GM10248 (cell line): ENCODE measurements around the gene RANBP6.
A peak's percentile ranks its signal among the peaks of the same experiment; 100 is the strongest.
"Not testable (repeated sequence)": the region's sequence is repeated elsewhere in the genome, so short reads cannot be mapped to it uniquely, and the experiment has no call there.

Experiments
- CTCF ChIA-PET: fragments of 300-600 bp; sonication (Branson Sonifier 250); formaldehyde crosslinking; extraction: SDS; loops from one replicate; lab custom pipeline; 2021; ENCODE audit warnings: antibody characterized with exemption; lab: Yijun Ruan, JAX
- POLR2A ChIA-PET: fragments of 350-650 bp; sonication (Branson Sonifier 250); formaldehyde crosslinking; extraction: SDS; loops from one replicate; lab custom pipeline; 2020; ENCODE audit warnings: antibody characterized with exemption; lab: Yijun Ruan, JAX
- DNase-seq: peaks from one replicate; pipeline ENCODE4 v3.0.0; 2012; ENCODE audit errors: extremely low spot score
- TF ChIP-seq, protein P1 (sequence below): IDR thresholded peaks from 2 replicates; pipeline ENCODE4 v1.5.1; 2012; ENCODE audit warnings: mild to moderate bottlenecking, low read depth; ENCODE audit errors: extremely low read depth, missing control alignments, control extremely low read depth

Gene RANBP6

DNA sequence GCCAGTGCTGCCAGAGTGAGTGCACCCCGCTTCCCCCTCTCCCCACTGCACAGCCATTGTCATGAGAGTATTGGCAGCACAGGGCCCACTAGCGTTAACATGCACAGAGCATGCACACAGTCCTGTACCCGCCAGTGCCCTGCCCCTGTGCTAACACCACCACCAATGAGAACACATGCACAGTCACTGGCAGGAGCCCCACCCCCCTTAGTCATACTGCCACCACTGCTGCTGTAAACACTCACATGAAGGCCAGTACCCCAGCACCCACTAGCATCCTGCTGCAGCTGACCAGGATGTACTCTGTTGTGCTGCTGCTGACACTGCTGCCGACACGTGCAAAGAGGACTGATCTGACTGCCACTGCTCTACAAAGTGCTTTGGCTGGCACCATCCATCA lies 19.5 kb upstream of the RANBP6 start:
- ChIA-PET POLR2A (no interaction called here), CTCF (interaction anchor here (1.0 to 5.2 kb wide), 5 partner anchors 10 to 150 kb away, joined by 3 to 26 read pairs (median 4); no protein-coding TSS in a partner anchor)
- DNase-seq: no peak
- TF ChIP-seq, protein P1, sequence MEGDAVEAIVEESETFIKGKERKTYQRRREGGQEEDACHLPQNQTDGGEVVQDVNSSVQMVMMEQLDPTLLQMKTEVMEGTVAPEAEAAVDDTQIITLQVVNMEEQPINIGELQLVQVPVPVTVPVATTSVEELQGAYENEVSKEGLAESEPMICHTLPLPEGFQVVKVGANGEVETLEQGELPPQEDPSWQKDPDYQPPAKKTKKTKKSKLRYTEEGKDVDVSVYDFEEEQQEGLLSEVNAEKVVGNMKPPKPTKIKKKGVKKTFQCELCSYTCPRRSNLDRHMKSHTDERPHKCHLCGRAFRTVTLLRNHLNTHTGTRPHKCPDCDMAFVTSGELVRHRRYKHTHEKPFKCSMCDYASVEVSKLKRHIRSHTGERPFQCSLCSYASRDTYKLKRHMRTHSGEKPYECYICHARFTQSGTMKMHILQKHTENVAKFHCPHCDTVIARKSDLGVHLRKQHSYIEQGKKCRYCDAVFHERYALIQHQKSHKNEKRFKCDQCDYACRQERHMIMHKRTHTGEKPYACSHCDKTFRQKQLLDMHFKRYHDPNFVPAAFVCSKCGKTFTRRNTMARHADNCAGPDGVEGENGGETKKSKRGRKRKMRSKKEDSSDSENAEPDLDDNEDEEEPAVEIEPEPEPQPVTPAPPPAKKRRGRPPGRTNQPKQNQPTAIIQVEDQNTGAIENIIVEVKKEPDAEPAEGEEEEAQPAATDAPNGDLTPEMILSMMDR: no peak

DNA sequence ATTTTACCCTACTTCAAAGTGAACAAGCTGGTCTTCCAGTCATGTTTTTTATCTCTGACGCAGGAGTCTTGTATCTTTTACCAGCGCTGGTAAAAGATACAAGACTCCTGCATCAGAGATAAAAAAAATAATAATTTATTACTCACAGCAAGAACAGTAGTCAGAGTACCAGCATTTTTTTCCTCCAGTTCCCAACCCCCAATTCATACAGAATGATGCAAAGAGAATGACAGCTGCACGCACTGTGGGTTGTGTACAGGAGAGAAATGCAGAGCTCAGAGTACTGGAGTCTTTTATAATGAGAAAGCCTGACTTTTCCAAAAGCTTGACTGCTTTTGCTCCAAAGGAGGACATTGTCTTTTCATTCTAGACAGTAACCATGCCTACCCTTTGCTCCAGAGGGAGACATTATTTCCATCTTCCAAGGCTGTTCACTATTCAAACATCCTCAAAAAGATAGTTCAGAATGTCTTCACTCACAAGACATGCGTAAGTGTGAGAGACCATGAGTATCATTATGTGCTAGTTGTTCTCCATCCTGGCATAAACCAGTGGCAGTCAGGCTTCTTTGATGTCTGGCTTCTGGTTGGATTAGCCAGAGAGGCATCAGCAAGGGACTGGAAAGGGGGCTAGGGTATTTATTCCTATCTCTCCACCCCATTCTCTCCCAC lies 14.3 kb upstream of the RANBP6 start:
- DNase-seq: no peak
- TF ChIP-seq, protein P1: no peak
- ChIA-PET CTCF (interaction anchor here (1.0 to 3.8 kb wide), 3 partner anchors 17 to 144 kb away, joined by 3 to 17 read pairs (median 10); no protein-coding TSS in a partner anchor), POLR2A (no interaction called here)

DNA sequence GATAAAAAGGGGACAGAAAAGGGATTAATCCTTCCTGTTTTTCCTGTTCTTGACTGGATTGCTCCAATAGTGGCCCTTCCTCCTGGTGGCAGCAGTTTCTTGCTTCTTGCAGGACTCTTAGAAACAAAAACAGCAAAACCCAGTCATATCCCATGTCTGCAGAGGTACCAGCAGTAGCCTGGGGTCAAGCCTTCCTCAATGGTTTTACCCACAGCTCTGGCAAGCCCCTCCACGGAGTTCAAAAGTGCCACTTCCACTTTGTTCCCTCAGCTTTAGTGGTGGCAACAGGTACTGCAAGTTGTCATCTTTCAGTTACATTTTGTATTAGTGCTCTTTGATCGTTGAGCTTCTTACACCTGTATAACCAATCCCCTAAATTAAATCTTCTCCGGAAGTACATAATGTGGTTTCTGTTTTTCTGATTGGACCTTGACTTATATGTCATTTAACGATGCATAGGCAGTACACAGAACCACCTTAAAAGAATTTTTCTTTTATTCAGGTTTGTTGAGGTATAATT lies 8.7 kb upstream of the RANBP6 start:
- ChIA-PET POLR2A (no interaction called here), CTCF (interaction anchor here (0.6 to 5.0 kb wide), 34 partner anchors 8 to 739 kb away, joined by 3 to 34 read pairs (median 3); partner anchors contain the start of gene RANBP6)
- TF ChIP-seq, protein P1: peak; percentile 17
- peak; percentile 41 for DNase-seq

DNA sequence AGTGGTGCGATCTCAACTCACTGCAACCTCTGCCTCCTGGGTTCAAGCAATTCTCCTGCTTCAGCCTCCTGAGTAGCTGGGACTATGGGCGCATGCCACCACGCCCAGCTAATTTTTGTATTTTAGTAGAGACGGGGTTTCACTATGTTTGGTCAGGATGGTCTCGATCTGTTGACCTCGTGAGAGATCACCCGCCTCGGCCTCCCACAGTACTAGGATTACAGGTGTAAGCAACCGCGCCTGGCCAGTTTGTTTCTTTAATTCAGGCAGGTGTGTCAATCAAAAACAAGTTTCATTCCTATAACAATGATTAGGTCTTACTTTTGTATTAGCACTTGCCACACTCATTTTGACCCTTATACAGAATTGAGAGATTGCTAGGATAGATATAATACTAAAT lies 1.6 kb upstream of the RANBP6 start:
- CTCF ChIA-PET: interaction anchor here (1.5 to 4.0 kb wide), 4 partner anchors 9 to 289 kb away, joined by 4 to 31 read pairs (median 8); no protein-coding TSS in a partner anchor
- POLR2A ChIA-PET: interaction anchor here (1.6 kb wide), 1 partner anchor 9 kb away, joined by 5 read pairs; a partner anchor contains a TSS

DNA sequence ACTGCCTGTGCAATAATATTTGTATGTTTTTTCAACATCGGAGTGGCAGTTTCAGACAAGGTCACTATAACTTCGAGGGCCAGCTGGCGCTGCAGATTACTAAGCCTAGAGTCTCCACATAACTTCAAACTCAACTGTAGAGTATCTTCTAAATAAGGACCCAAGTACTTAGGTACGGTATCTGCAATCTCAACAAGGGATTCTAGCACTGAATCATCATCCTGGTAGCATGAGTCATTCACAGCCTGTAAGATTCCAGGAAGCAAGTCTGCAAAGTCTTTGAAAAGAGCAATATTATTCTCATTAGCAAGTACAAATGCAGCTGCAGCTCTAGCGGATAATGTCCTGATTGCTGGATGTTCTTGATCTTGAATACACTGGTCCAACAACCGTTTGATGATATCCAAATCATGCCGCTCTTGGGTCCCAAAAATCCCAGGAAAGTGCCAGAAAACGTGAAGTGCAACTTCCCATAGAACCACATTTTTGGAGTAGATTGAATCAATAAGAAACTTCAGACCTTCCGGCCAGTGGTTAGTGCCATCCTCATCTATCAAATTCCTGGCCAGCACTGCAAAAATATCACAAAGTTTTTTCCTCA lies 654 bp downstream of the RANBP6 start:
- no peak for DNase-seq
- ChIA-PET CTCF (interaction anchor here (0.6 to 4.0 kb wide), 5 partner anchors 11 to 128 kb away, joined by 4 to 31 read pairs (median 6); no protein-coding TSS in a partner anchor), POLR2A (no interaction called here)
- TF ChIP-seq, protein P1: no peak

More for the DNA sequence above, 1.6 kb upstream of the RANBP6 start:
- not testable (repeated sequence) for DNase-seq

DNA sequence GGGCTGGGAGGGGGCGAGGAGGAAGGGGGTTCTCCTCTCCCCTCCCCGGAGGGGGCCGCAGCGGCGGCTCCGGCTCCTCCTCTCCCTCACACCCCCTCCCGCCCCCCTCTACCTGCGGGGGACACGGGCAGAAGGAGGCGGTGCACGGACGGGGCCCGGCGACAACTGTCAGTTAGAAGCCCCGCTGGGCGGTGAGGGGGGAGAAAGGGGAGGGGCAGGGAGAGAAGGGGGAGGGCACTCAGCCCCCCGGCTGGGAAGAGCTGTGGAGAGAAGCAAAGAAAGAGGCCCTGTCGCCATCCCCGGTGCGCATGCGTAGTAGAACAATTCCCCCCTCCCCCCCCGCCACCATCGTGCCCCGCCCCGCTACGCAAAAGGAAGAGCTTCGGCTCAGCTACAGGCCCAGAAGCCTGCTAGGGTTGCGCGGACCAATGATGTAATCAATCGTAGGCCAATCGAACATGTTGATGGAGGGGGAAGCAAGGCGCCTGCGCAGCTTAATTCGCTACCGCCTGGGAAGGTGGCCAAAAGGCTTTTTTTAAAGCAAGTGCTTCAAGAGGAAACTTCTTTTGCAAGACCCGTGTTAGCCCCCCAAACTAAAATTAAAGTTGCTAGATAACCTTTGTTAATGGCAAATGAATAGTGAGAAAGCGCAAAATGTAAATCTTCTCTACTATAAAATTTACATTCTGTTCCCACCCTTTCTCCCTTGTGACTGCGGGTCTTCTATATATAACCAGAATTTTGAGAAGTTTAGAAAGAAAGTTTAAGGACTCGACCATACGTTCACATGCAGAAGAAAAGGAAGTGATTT lies 7.0 kb downstream of the RANBP6 start:
- ChIA-PET POLR2A (interaction anchor here (0.5 to 1.2 kb wide), 8 partner anchors 9 to 1314 kb away, joined by 3 to 6 read pairs (median 4); partner anchors contain the start of genes KDM4C and UHRF2), CTCF (interaction anchor here (0.9 to 4.5 kb wide), 7 partner anchors 9 to 122 kb away, joined by 3 to 34 read pairs (median 4); no protein-coding TSS in a partner anchor)
- TF ChIP-seq, protein P1: no peak
- DNase-seq: peak; percentile 92
